Measurements from ENCODE around the gene KANK2.

Gene KANK2

DNA sequence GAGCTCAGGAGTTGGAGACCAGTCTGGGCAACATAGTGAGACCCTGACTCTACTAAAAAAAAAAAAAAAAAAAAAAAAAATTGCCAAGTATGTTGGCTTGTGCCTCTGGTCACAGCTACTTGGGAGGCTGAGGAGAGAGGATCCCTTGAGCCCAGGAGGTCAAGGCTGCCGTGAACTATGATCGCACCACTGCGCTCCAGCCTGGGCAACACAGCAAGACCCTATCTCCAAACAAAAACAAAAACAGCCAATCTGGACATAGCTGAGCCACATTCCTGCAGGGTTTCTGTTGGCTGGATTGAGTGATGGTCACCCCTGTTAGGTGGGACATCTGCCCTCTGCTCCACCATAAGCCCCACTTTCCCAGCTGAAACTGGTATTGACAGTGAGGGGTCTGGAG, 28.5 kb upstream of the KANK2 start:
- no peak overlapping the region for H3K27ac ChIP-seq
- no peak for TF ChIP-seq ZFX (IDR thresholded peaks at IDR 0.05; ENCODE audit: borderline replicate concordance)
- TF ChIP-seq, protein P1, sequence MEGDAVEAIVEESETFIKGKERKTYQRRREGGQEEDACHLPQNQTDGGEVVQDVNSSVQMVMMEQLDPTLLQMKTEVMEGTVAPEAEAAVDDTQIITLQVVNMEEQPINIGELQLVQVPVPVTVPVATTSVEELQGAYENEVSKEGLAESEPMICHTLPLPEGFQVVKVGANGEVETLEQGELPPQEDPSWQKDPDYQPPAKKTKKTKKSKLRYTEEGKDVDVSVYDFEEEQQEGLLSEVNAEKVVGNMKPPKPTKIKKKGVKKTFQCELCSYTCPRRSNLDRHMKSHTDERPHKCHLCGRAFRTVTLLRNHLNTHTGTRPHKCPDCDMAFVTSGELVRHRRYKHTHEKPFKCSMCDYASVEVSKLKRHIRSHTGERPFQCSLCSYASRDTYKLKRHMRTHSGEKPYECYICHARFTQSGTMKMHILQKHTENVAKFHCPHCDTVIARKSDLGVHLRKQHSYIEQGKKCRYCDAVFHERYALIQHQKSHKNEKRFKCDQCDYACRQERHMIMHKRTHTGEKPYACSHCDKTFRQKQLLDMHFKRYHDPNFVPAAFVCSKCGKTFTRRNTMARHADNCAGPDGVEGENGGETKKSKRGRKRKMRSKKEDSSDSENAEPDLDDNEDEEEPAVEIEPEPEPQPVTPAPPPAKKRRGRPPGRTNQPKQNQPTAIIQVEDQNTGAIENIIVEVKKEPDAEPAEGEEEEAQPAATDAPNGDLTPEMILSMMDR (IDR thresholded peaks at IDR 0.05) = no peak

DNA sequence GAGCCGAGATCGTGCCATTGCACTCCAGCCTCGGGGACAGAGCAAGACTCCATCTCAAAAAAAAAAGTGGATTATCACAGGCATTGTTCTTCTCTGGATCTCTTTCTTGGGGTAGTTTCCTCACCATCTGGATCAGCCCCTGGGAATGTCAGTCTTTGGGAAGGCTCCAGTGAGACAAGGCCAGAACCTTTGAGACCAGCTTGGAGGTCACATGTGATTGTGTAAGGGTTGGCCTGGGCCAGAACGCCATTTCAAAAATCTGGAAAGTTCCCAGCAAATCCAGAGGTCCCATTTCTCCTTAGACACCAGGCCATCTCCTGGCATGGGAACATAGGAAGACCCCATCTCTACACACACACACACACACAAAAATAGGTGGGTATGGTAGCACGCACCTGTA, 27.8 kb upstream of the KANK2 start:
- H3K27ac ChIP-seq = no peak overlapping the region
- TF ChIP-seq ZFX (IDR thresholded peaks at IDR 0.05; ENCODE audit: borderline replicate concordance) = no peak

DNA sequence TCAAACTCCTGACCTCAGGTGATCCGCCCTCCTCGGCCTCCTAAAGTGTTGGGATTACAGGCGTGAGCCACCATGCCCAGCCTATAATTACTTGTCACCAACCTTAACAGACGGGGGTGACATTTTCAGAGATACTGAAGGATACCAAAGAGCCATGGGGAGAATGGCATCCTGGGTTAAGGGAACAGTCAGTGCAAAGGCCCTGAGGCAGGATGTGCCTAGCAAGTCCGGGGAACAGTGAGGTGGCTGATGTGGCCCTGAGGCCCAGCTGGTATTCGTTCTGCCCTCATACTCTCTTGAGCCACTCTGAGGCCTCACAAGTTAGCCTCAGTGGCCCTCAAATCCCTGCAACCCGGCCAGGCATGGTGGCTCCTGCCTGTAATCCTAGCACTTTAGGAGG, 27.1 kb upstream of the KANK2 start:
- TF ChIP-seq ZFX (IDR thresholded peaks at IDR 0.05; ENCODE audit: borderline replicate concordance) = no peak
- TF ChIP-seq, protein P1 (IDR thresholded peaks at IDR 0.05) = no peak
- no peak overlapping the region for H3K27ac ChIP-seq

DNA sequence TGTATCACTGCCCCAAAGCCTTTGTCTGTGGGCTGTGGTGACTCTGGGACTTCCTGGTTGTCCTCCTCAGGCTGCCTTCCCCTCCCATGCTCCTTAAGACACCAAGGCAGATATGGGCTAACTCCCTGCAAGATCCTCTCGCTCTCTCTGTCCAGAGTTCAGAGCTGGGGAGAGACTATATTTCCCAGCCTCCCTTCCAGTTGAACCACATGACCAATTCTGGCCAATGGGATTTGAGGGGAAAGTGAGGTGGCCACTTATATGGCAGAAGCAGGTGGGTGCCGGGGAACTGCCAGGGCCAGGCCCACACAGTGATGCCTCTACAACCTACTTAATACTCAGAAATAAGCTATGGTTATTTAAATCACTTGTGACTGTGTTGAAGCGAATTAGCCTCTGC, 25.9 kb upstream of the KANK2 start:
- no peak overlapping the region for H3K27ac ChIP-seq
- TF ChIP-seq ZFX (IDR thresholded peaks at IDR 0.05; ENCODE audit: borderline replicate concordance) = no peak
- TF ChIP-seq, protein P1 (IDR thresholded peaks at IDR 0.05) = no peak

DNA sequence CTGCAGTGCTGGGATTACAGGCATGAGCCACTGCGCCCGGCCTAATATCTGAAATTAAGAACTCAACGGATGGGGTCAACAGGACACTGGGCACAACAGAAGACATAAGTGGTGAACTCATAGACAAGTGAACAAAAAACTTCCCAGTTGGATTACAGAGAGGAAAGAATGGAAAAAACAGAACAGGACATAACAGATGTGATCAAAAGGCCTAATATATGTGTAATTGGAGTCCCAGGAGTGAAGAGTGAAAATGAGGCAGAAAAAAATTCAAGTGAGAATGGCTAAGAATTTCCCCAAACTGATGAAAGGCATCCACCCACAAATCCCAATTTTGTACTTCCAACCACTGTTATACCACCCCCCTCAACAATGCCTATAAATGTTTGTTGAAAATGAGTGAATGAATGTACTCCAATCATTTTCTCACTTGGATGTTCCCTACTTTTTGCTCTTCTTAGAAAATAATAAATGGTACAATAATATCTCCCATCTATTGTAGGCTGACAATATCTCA, 23.8 kb upstream of the KANK2 start:
- no peak overlapping the region for H3K27ac ChIP-seq

DNA sequence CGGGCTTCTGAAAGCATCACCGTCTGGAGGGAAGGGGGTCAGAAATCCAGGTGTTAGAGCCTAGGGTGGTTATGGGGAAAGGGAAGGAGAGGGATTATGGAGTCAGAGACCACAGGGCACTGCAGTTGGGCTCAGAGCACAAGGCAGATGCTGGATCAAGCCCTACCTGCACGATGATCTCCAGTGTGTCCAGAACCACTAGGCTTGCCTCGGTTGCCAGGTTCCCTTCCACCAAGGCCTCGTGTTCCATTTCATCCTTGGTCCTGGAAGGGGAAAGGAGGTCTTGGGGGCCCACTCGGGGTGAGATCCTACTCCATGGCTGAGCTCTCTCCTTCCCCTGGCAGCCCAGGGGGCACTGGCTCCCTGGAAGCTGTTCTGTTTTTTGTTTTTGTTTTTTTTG, 17.0 kb upstream of the KANK2 start:
- H3K27ac ChIP-seq = no peak overlapping the region
- TF ChIP-seq ZFX (IDR thresholded peaks at IDR 0.05; ENCODE audit: borderline replicate concordance) = no peak
- TF ChIP-seq, protein P1 (IDR thresholded peaks at IDR 0.05) = no peak

More for the DNA sequence above, 23.8 kb upstream of the KANK2 start:
- no peak for TF ChIP-seq ZFX (IDR thresholded peaks at IDR 0.05; ENCODE audit: borderline replicate concordance)
- TF ChIP-seq, protein P1 (IDR thresholded peaks at IDR 0.05) = no peak

DNA sequence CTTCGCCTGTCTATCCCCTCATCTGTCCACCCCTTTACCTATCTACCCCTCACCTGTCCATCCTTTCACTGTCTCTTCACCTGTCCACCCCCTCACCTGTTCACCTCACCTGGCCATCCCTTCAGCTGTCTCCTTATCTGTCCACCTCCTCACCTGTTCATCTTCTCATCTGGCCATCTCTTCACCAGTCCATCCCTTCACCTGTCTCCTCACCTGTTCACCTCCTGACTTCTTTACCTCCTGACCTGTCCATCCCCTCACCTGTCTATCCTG, 13.2 kb upstream of the KANK2 start:
- H3K27ac ChIP-seq = no peak overlapping the region
- no peak for TF ChIP-seq ZFX (IDR thresholded peaks at IDR 0.05; ENCODE audit: borderline replicate concordance)
- TF ChIP-seq, protein P1 (IDR thresholded peaks at IDR 0.05) = no peak

All from 22Rv1 (cell line).